ENCODE measurements around the gene GPR171.
"Not testable (repeated sequence)": the region's sequence is repeated elsewhere in the genome, so short reads cannot be mapped to it uniquely, and the experiment has no call there.

The GPR171 gene

GRCh38 chr3:151169948-151170679, 32.9 kb downstream of the GPR171 start:
- not testable (repeated sequence) for H3K27me3 ChIP-seq (ENCODE audit: control insufficient read depth, insufficient read depth, low read length); H3K9me3 ChIP-seq (replicated peaks; ENCODE audit: low read length); H3K4me3 ChIP-seq (ENCODE audit: low read length); H3K4me1 ChIP-seq (ENCODE audit: control insufficient read depth, insufficient read depth, low read length); H3K9ac ChIP-seq (ENCODE audit: low read depth, low read length); H3K36me3 ChIP-seq (ENCODE audit: insufficient read depth, low read length); H3K4me2 ChIP-seq (ENCODE audit: low read length)

- Histone ChIP-seq H3K9ac (ENCODE audit: low read depth, low read length) (no peak overlapping the region), H3K9me3 (replicated peaks; ENCODE audit: low read length) (no peaks in the 10 kb centered on the region), H3K36me3 (ENCODE audit: insufficient read depth, low read length) (no peaks in the 10 kb centered on the region), H3K4me1 (ENCODE audit: control insufficient read depth, insufficient read depth, low read length) (no peaks in the 10 kb centered on the region), H3K4me3 (ENCODE audit: low read length) (no peak overlapping the region), H3K4me2 (ENCODE audit: low read length) (no peak overlapping the region), H3K27me3 (ENCODE audit: control insufficient read depth, insufficient read depth, low read length) (no peaks in the 10 kb centered on the region)
Observed at GRCh38 chr3:151169262-151169947, 33.6 kb downstream of the GPR171 start.

- no peaks in the 10 kb centered on the region for H3K36me3 ChIP-seq (ENCODE audit: insufficient read depth, low read length)
- no peaks in the 10 kb centered on the region for H3K4me1 ChIP-seq (ENCODE audit: control insufficient read depth, insufficient read depth, low read length)
- H3K4me2 ChIP-seq (ENCODE audit: low read length): no peak overlapping the region
- no peak overlapping the region for H3K4me3 ChIP-seq (ENCODE audit: low read length)
- no peaks in the 10 kb centered on the region for H3K9me3 ChIP-seq (replicated peaks; ENCODE audit: low read length)
- H3K9ac ChIP-seq (ENCODE audit: low read depth, low read length): no peak overlapping the region
- H3K27me3 ChIP-seq (ENCODE audit: control insufficient read depth, insufficient read depth, low read length): no peaks in the 10 kb centered on the region
Observed at GRCh38 chr3:151168269-151169094, 34.5 kb downstream of the GPR171 start.

- H3K4me3 ChIP-seq (ENCODE audit: low read length): no peak overlapping the region
- no peaks in the 10 kb centered on the region for H3K36me3 ChIP-seq (ENCODE audit: insufficient read depth, low read length)
- H3K9me3 ChIP-seq (replicated peaks; ENCODE audit: low read length): no peaks in the 10 kb centered on the region
- no peak overlapping the region for H3K4me2 ChIP-seq (ENCODE audit: low read length)
- H3K4me1 ChIP-seq (ENCODE audit: control insufficient read depth, insufficient read depth, low read length): no peaks in the 10 kb centered on the region
- no peaks in the 10 kb centered on the region for H3K27me3 ChIP-seq (ENCODE audit: control insufficient read depth, insufficient read depth, low read length)
- no peak overlapping the region for H3K9ac ChIP-seq (ENCODE audit: low read depth, low read length)
Observed at GRCh38 chr3:151166161-151166560, 36.9 kb downstream of the GPR171 start.

GRCh38 chr3:151165226-151165625, 37.8 kb downstream of the GPR171 start:
- H3K36me3 ChIP-seq (ENCODE audit: insufficient read depth, low read length): no peaks in the 10 kb centered on the region
- no peak overlapping the region for H3K4me2 ChIP-seq (ENCODE audit: low read length)
- no peak overlapping the region for H3K4me3 ChIP-seq (ENCODE audit: low read length)
- no peaks in the 10 kb centered on the region for H3K9me3 ChIP-seq (replicated peaks; ENCODE audit: low read length)
- H3K4me1 ChIP-seq (ENCODE audit: control insufficient read depth, insufficient read depth, low read length): no peaks in the 10 kb centered on the region
- H3K9ac ChIP-seq (ENCODE audit: low read depth, low read length): no peak overlapping the region
- no peaks in the 10 kb centered on the region for H3K27me3 ChIP-seq (ENCODE audit: control insufficient read depth, insufficient read depth, low read length)

- Histone ChIP-seq H3K27me3 (ENCODE audit: control insufficient read depth, insufficient read depth, low read length) (no peaks in the 10 kb centered on the region), H3K9ac (ENCODE audit: low read depth, low read length) (no peak overlapping the region), H3K4me2 (ENCODE audit: low read length) (no peak overlapping the region), H3K4me3 (ENCODE audit: low read length) (no peak overlapping the region), H3K9me3 (replicated peaks; ENCODE audit: low read length) (no peaks in the 10 kb centered on the region), H3K4me1 (ENCODE audit: control insufficient read depth, insufficient read depth, low read length) (no peaks in the 10 kb centered on the region), H3K36me3 (ENCODE audit: insufficient read depth, low read length) (no peaks in the 10 kb centered on the region)
Observed at GRCh38 chr3:151159806-151160205, 43.2 kb downstream of the GPR171 start.

GRCh38 chr3:151156618-151157216, 46.3 kb downstream of the GPR171 start:
- no peaks in the 10 kb centered on the region for H3K36me3 ChIP-seq (ENCODE audit: insufficient read depth, low read length)
- no peak overlapping the region for H3K4me2 ChIP-seq (ENCODE audit: low read length)
- no peaks in the 10 kb centered on the region for H3K9me3 ChIP-seq (replicated peaks; ENCODE audit: low read length)
- no peaks in the 10 kb centered on the region for H3K27me3 ChIP-seq (ENCODE audit: control insufficient read depth, insufficient read depth, low read length)
- no peaks in the 10 kb centered on the region for H3K4me1 ChIP-seq (ENCODE audit: control insufficient read depth, insufficient read depth, low read length)
- no peak overlapping the region for H3K9ac ChIP-seq (ENCODE audit: low read depth, low read length)
- H3K4me3 ChIP-seq (ENCODE audit: low read length): no peak overlapping the region

GRCh38 chr3:151155409-151156128, 47.4 kb downstream of the GPR171 start:
- H3K4me2 ChIP-seq (ENCODE audit: low read length): no peak overlapping the region
- no peaks in the 10 kb centered on the region for H3K27me3 ChIP-seq (ENCODE audit: control insufficient read depth, insufficient read depth, low read length)
- no peaks in the 10 kb centered on the region for H3K36me3 ChIP-seq (ENCODE audit: insufficient read depth, low read length)
- no peaks in the 10 kb centered on the region for H3K4me1 ChIP-seq (ENCODE audit: control insufficient read depth, insufficient read depth, low read length)
- H3K4me3 ChIP-seq (ENCODE audit: low read length): no peak overlapping the region
- no peak overlapping the region for H3K9ac ChIP-seq (ENCODE audit: low read depth, low read length)
- no peaks in the 10 kb centered on the region for H3K9me3 ChIP-seq (replicated peaks; ENCODE audit: low read length)

GRCh38 chr3:151154566-151154965, 48.5 kb downstream of the GPR171 start:
- no peaks in the 10 kb centered on the region for H3K9me3 ChIP-seq (replicated peaks; ENCODE audit: low read length)

GRCh38 chr3:151152455-151153079, 50.4 kb downstream of the GPR171 start:
- no peak overlapping the region for H3K9ac ChIP-seq (ENCODE audit: low read depth, low read length)
- no peaks in the 10 kb centered on the region for H3K36me3 ChIP-seq (ENCODE audit: insufficient read depth, low read length)
- no peak overlapping the region for H3K4me2 ChIP-seq (ENCODE audit: low read length)
- H3K9me3 ChIP-seq (replicated peaks; ENCODE audit: low read length): no peaks in the 10 kb centered on the region
- no peaks in the 10 kb centered on the region for H3K4me1 ChIP-seq (ENCODE audit: control insufficient read depth, insufficient read depth, low read length)
- no peaks in the 10 kb centered on the region for H3K27me3 ChIP-seq (ENCODE audit: control insufficient read depth, insufficient read depth, low read length)
- H3K4me3 ChIP-seq (ENCODE audit: low read length): no peak overlapping the region

More at GRCh38 chr3:151154566-151154965, 48.5 kb downstream of the GPR171 start:
- no peaks in the 10 kb centered on the region for H3K27me3 ChIP-seq (ENCODE audit: control insufficient read depth, insufficient read depth, low read length)
- H3K4me3 ChIP-seq (ENCODE audit: low read length): no peak overlapping the region
- no peaks in the 10 kb centered on the region for H3K36me3 ChIP-seq (ENCODE audit: insufficient read depth, low read length)
- H3K4me1 ChIP-seq (ENCODE audit: control insufficient read depth, insufficient read depth, low read length): no peaks in the 10 kb centered on the region
- no peak overlapping the region for H3K4me2 ChIP-seq (ENCODE audit: low read length)
- H3K9ac ChIP-seq (ENCODE audit: low read depth, low read length): no peak overlapping the region
